ENCODE data around the gene OR52E6.

DNA sequence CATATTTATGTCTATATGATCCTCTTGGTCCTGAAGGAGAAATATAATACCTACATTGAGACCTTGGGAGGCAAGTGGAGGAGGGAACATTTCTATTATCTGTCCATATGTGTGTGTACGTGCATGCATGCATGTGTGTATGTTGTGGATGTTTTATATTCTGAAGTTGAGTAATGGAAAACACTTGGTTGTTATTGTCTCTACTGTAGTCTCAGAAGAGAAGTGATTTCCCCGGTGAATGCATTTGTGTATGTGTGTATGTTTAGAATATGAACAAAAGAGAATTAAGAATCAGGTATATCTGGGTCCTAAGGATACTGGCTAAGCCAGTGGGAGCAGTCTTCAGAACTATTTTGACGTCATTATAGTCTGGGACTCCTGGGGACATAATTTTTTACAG is 50.5 kb downstream of the OR52E6 start, which contains the start of gene OR52N1:
- TF ChIP-seq, protein P1, sequence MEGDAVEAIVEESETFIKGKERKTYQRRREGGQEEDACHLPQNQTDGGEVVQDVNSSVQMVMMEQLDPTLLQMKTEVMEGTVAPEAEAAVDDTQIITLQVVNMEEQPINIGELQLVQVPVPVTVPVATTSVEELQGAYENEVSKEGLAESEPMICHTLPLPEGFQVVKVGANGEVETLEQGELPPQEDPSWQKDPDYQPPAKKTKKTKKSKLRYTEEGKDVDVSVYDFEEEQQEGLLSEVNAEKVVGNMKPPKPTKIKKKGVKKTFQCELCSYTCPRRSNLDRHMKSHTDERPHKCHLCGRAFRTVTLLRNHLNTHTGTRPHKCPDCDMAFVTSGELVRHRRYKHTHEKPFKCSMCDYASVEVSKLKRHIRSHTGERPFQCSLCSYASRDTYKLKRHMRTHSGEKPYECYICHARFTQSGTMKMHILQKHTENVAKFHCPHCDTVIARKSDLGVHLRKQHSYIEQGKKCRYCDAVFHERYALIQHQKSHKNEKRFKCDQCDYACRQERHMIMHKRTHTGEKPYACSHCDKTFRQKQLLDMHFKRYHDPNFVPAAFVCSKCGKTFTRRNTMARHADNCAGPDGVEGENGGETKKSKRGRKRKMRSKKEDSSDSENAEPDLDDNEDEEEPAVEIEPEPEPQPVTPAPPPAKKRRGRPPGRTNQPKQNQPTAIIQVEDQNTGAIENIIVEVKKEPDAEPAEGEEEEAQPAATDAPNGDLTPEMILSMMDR (IDR thresholded peaks at IDR 0.05): no peak
- TF ChIP-seq, protein P2, sequence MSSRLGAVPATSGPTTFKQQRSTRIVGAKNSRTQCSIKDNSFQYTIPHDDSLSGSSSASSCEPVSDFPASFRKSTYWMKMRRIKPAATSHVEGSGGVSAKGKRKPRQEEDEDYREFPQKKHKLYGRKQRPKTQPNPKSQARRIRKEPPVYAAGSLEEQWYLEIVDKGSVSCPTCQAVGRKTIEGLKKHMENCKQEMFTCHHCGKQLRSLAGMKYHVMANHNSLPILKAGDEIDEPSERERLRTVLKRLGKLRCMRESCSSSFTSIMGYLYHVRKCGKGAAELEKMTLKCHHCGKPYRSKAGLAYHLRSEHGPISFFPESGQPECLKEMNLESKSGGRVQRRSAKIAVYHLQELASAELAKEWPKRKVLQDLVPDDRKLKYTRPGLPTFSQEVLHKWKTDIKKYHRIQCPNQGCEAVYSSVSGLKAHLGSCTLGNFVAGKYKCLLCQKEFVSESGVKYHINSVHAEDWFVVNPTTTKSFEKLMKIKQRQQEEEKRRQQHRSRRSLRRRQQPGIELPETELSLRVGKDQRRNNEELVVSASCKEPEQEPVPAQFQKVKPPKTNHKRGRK (CRISPR knock-in tag; IDR thresholded peaks at IDR 0.05; ENCODE audit: borderline replicate concordance): no peak
- TF ChIP-seq, protein P3, sequence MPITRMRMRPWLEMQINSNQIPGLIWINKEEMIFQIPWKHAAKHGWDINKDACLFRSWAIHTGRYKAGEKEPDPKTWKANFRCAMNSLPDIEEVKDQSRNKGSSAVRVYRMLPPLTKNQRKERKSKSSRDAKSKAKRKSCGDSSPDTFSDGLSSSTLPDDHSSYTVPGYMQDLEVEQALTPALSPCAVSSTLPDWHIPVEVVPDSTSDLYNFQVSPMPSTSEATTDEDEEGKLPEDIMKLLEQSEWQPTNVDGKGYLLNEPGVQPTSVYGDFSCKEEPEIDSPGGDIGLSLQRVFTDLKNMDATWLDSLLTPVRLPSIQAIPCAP (CRISPR knock-in tag; IDR thresholded peaks at IDR 0.05): no peak
- TF ChIP-seq, protein P4, sequence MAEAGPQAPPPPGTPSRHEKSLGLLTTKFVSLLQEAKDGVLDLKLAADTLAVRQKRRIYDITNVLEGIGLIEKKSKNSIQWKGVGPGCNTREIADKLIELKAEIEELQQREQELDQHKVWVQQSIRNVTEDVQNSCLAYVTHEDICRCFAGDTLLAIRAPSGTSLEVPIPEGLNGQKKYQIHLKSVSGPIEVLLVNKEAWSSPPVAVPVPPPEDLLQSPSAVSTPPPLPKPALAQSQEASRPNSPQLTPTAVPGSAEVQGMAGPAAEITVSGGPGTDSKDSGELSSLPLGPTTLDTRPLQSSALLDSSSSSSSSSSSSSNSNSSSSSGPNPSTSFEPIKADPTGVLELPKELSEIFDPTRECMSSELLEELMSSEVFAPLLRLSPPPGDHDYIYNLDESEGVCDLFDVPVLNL (CRISPR knock-in tag; IDR thresholded peaks at IDR 0.05; ENCODE audit: borderline replicate concordance, low read depth): no peak
- TF ChIP-seq TCF7 (CRISPR knock-in tag; IDR thresholded peaks at IDR 0.05; ENCODE audit: low read depth): no peak
- no peak for TF ChIP-seq CREB1 (CRISPR knock-in tag; IDR thresholded peaks at IDR 0.05)

Data from WTC11 (cell line).